Osteoblast (primary cell): Measurements from ENCODE around the gene DCAF8. TPM values are rescaled to one million over a fixed set of nuclear protein-coding genes. Genes with fewer than 3 reads are reported as not detected.

ENCODE experiments used
- DNase-seq: peaks from one replicate; pipeline ENCODE4 v3.0.0; 2011; ENCODE audit warnings: low spot score, mixed read lengths; ENCODE audit not compliant: insufficient read length; ENCODE audit errors: missing footprints
- H2AFZ ChIP-seq: 2 replicates; pipeline ENCODE4 v1.6.0; 2011; ENCODE audit warnings: mild to moderate bottlenecking, low read length
- H3K27ac ChIP-seq: 2 replicates; pipeline ENCODE4 v1.5.1; 2011; ENCODE audit warnings: mild to moderate bottlenecking, low read depth, low read length, moderate library complexity
- H3K27me3 ChIP-seq: 2 replicates; pipeline ENCODE4 v1.6.0; 2012; ENCODE audit warnings: mild to moderate bottlenecking, control low read depth, inconsistent platforms, low read length, moderate library complexity; ENCODE audit not compliant: insufficient read depth
- H3K36me3 ChIP-seq: 2 replicates; pipeline ENCODE4 v1.5.1; 2011; ENCODE audit warnings: mild to moderate bottlenecking, low read length, control low read depth, moderate library complexity; ENCODE audit not compliant: insufficient read depth
- H3K4me1 ChIP-seq: 2 replicates; pipeline ENCODE4 v1.5.1; 2011; ENCODE audit warnings: mild to moderate bottlenecking, low read length, control low read depth, moderate library complexity; ENCODE audit not compliant: insufficient read depth
- H3K4me2 ChIP-seq: 2 replicates; pipeline ENCODE4 v1.6.0; 2011; ENCODE audit warnings: mild to moderate bottlenecking, low read length; ENCODE audit not compliant: insufficient read depth
- H3K4me3 ChIP-seq: fragments of 200-600 bp; sonication (generic); 3 replicates; pipeline ENCODE4 v1.5.1; 2012; ENCODE audit warnings: mild to moderate bottlenecking, low read length, inconsistent platforms; ENCODE audit not compliant: insufficient read depth
- H3K79me2 ChIP-seq: 2 replicates; pipeline ENCODE4 v1.6.0; 2012; ENCODE audit warnings: mild to moderate bottlenecking, low read length, control low read depth, inconsistent platforms; ENCODE audit not compliant: insufficient read depth
- H3K9me3 ChIP-seq: 2 replicates; pipeline ENCODE4 v1.5.1; 2011; ENCODE audit warnings: low read depth, low read length, control low read depth
- H4K20me1 ChIP-seq: 2 replicates; pipeline ENCODE4 v1.6.0; 2012; ENCODE audit warnings: mild to moderate bottlenecking, low read length, control low read depth; ENCODE audit not compliant: insufficient read depth
- CTCF ChIP-seq: IDR thresholded peaks from 2 replicates; pipeline ENCODE4 v1.5.1; 2011; ENCODE audit warnings: mild to moderate bottlenecking, low read depth, low read length, moderate library complexity; ENCODE audit errors: extremely low read depth
- total RNA-seq: library from RNA; depleted of rRNA; stranded (reverse); fragments of >200 nt; gene quantifications from 2 replicates; pipeline ENCODE4 v1.2.3, GENCODE V29; 2012

DCAF8 gene
- total RNA-seq, 1 donor = 107 TPM

- no peaks in the 10 kb centered on the region for H3K9me3 ChIP-seq
- no peak overlapping the region for H2AFZ ChIP-seq
- no peak overlapping the region for H3K4me3 ChIP-seq
- H4K20me1 ChIP-seq = no peaks in the 10 kb centered on the region
- no peaks in the 10 kb centered on the region for H3K36me3 ChIP-seq
- peaks cover 10% of the 10 kb centered on the region for H3K4me1 ChIP-seq
- H3K27ac ChIP-seq = no peak overlapping the region
- no peaks in the 10 kb centered on the region for H3K27me3 ChIP-seq
- H3K4me2 ChIP-seq = no peak overlapping the region
- no peak for TF ChIP-seq CTCF
- DNase-seq = no peak
- no peaks in the 10 kb centered on the region for H3K79me2 ChIP-seq
Observed at GRCh38 chr1:160191756-160192155, 70.6 kb downstream of the DCAF8 start.

GRCh38 chr1:160189649-160190625 lies 72.4 kb downstream of the DCAF8 start, which contains the start of gene CASQ1:
TSS of gene CASQ1 (plus strand) at chr1:160190575. CDS start at chr1:160190752, 177 bp downstream.
- no peaks in the 10 kb centered on the region for H3K27me3 ChIP-seq
- H3K27ac ChIP-seq = no peak within 1 kb of the TSS
- no peaks in the 10 kb centered on the region for H3K79me2 ChIP-seq
- H3K4me1 ChIP-seq = peaks cover 10% of the 10 kb centered on the region
- peak within 1 kb of the TSS; percentile 11 for H2AFZ ChIP-seq
- H4K20me1 ChIP-seq = no peaks in the 10 kb centered on the region
- H3K36me3 ChIP-seq = no peaks in the 10 kb centered on the region
- DNase-seq = no peak
- no peak for TF ChIP-seq CTCF
- no peaks in the 10 kb centered on the region for H3K9me3 ChIP-seq
- H3K4me2 ChIP-seq = no peak within 1 kb of the TSS
- H3K4me3 ChIP-seq = no peak within 1 kb of the TSS

GRCh38 chr1:160188341-160188740 lies 74.0 kb downstream of the DCAF8 start:
- no peaks in the 10 kb centered on the region for H3K36me3 ChIP-seq
- no peak overlapping the region for H2AFZ ChIP-seq
- no peak for TF ChIP-seq CTCF
- H4K20me1 ChIP-seq = no peaks in the 10 kb centered on the region
- no peaks in the 10 kb centered on the region for H3K79me2 ChIP-seq
- no peak overlapping the region for H3K27ac ChIP-seq
- DNase-seq = no peak
- H3K9me3 ChIP-seq = no peaks in the 10 kb centered on the region
- H3K27me3 ChIP-seq = no peaks in the 10 kb centered on the region
- no peak overlapping the region for H3K4me2 ChIP-seq
- H3K4me3 ChIP-seq = no peak overlapping the region
- H3K4me1 ChIP-seq = peaks cover 8% of the 10 kb centered on the region

GRCh38 chr1:160187407-160187806 lies 74.9 kb downstream of the DCAF8 start:
- Histone ChIP-seq H3K27me3 (no peaks in the 10 kb centered on the region), H3K27ac (no peak overlapping the region), H2AFZ (no peak overlapping the region), H3K36me3 (no peaks in the 10 kb centered on the region), H4K20me1 (no peaks in the 10 kb centered on the region), H3K9me3 (no peaks in the 10 kb centered on the region), H3K79me2 (no peaks in the 10 kb centered on the region), H3K4me3 (no peak overlapping the region), H3K4me2 (no peak overlapping the region), H3K4me1 (peaks cover 6% of the 10 kb centered on the region)
- TF ChIP-seq CTCF = no peak
- no peak for DNase-seq
